ENCODE results near the gene CLEC9A. TPM values are rescaled to one million over a fixed set of nuclear protein-coding genes. Genes with fewer than 3 reads are reported as not detected.

The CLEC9A gene
- not detected in 2 replicates for total RNA-seq

DNA sequence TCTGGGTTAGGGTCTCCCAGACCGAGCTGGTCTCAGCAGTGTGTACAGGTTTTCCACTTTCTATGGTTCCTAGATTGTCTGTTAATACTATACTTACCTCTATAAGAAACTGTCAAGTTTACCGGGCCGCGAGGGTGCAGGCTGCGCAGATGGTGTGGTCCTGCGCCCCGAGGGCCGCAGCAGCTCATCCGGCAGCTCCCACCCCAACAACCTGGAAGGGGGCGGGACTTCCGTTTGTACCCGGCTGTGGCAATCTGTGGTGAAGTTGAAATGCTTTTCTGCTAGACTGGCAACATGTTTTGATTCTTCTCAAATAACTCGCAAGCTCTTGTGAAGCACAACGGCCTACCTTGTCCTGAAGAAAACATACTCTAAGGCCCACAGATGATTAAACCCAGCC is at the start of gene CLEC9A:
TSS of gene CLEC9A (plus strand) at position 237 of the 400 bp plus-strand sequence. CDS start 22,006 bp downstream, outside the sequence.

DNA sequence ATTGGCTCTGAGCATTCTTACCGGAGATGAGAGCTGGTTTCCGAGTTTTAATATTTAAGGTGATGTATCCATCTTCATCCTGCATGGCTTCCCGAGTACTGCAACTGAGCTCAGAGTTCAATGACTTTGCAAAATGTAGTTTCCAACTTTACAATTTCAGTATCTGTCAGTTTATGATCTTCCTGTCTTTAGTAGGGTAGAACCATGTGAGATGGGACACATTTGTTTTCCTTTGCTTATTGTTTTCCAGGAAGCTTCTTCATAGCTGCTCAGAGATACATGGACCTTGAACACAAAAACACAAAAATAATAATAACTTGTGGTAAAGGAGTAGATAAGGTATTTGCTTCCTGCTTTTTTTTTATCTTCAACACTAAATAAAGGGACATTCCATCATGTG is 31.5 kb upstream of the CLEC9A start, which contains the start of gene CLEC1B:
TSS of gene CLEC1B (minus strand) at position 106 of the 400 bp plus-strand sequence. CDS start at position 85, 21 bp downstream.

DNA sequence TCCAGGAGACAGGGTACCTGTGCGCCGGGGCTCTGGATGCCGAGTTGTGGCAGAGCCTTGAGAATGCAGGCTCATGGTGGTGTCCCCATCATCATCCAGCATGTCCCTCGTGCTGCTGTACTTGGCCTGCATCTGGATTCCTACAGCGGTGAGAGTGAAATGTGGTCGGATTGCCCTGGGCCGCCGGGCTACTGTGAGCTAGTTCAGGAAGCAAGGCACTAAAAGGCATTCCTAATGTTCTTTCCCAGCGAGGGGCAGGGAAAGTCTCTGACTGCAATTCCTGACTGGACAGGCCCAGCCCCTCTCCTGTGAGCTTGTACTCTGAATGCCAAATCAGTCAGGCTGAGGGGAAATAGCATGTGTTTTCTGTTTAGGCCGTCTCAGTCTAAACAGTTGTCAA is 68.3 kb downstream of the CLEC9A start, which contains the start of gene CLEC1A:
TSS of gene CLEC1A (minus strand) at position 195 of the 400 bp plus-strand sequence. CDS start at position 132, 63 bp downstream.

Other genes with a start within 250 kb of the CLEC9A start
- gene KLRF1, start 203.2 kb upstream of the CLEC9A start, total RNA-seq = not detected in 2 replicates
- gene CLEC2B, start 161.3 kb upstream of the CLEC9A start, total RNA-seq = 21.4 and 26.2 TPM in 2 replicates
- gene KLRF2, start 149.2 kb upstream of the CLEC9A start, total RNA-seq = not detected in 2 replicates
- gene CLEC2A, start 98.3 kb upstream of the CLEC9A start, total RNA-seq = not detected in 2 replicates
- 0.14 TPM in 1 of 2 replicates, not detected in the other for gene CLEC12A, start 59.3 kb upstream of the CLEC9A start, total RNA-seq
- gene CLEC1B, start 31.6 kb upstream of the CLEC9A start, total RNA-seq = not detected in 2 replicates
- not detected in 2 replicates for gene CLEC12B, start 20.1 kb upstream of the CLEC9A start, total RNA-seq
- gene CLEC1A, start 68.3 kb downstream of the CLEC9A start, total RNA-seq = not detected in 2 replicates
- 0.14 TPM in 1 of 2 replicates, not detected in the other for gene CLEC7A, start 99.5 kb downstream of the CLEC9A start, total RNA-seq
- 8.7 and 188 TPM in 2 replicates for gene OLR1, start 141.4 kb downstream of the CLEC9A start, total RNA-seq
- gene TMEM52B, start 148.3 kb downstream of the CLEC9A start, total RNA-seq = 15.6 and 71.6 TPM in 2 replicates
- gene GABARAPL1, start 182.2 kb downstream of the CLEC9A start, total RNA-seq = 35.5 and 229 TPM in 2 replicates

Data from placental pericyte (primary cell).